ENCODE results near the gene EHBP1L1.

Gene EHBP1L1

DNA sequence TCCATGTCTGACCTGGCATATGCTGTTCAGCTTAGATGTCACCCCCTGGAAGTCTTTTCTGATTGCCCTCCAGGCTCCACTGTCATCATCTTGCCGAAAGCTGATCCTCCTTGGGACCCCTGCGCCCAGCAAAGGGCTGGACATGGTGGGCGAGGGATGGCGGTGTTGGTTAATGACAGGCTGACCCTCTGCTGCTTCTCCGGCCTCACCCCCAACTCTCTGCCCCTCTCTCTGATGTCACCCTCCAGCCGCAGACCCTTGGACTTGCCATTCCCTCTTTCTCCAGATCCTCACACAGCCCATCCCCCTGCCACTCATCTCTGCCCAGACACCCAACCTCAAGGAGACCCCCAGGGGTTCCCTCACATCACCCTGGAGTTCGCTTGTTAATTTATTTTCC, 2.3 kb downstream of the EHBP1L1 start:
- DNase-seq: no peak

DNA sequence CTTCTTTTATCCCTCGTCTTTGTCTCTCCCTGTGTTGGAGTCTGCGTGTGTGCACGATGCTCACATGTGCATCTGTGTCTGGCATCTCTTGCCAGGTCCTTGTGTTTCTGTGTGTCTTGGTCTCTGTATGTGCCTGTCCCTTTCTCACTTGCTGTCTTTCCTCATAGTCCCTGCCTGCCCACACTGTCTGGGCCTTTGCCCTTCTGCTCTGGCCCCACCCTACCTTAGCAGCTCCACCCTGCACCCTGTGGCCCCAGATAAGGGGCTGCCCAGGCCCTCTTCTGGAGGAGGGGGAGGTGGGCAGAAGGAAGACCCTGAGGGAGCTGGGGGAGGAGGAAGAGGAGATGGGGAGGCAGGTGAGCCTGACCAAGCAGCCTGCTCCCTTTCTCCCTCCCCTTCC, 2.8 kb downstream of the EHBP1L1 start:
- DNase-seq: no peak

DNA sequence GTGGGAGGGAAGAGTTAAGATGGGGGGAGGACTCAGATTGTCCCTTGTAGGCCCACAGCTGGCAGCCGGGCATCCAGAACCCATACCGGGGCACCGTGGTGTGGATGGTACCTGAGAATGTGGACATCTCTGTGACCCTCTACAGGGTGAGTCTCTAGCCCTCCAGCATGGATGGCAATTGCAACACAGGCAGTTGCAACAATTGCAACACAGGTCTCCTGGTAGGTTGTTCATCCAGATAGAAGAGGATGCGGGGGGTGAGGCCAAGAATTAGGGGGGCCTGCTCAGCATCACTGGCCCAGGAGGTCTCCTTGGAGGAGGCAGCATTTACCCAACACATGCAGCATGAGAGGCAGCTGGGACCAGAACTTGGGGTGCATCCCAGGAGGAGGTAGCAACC, 3.4 kb downstream of the EHBP1L1 start:
- no peak for DNase-seq

DNA sequence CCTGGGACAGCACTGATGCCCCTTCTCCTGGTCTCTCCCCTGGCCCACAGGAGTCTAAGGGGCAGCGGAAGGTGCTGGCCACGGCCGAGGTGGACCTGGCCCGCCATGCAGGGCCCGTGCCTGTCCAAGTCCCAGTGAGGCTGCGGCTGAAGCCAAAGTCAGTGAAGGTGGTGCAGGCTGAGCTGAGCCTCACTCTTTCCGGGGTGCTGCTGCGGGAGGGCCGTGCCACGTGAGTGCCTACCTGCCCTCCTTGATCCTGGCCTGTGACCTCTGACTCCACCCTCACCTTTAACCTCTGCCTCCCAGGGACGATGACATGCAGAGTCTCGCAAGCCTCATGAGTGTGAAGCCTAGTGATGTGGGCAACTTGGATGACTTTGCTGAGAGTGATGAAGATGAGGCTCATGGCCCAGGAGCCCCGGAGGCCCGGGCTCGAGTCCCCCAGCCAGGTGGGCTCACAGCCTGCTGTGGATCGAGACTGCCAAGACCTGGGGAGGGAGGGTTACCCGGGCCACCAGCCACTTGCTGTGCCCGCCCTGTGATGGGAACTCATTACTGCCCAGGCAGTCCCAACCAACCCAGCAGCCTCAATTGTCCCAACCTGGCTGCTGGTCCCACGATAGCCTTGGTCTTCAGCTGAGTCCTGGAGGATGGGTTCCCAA, 4.3 kb downstream of the EHBP1L1 start:
- no peak for DNase-seq

DNA sequence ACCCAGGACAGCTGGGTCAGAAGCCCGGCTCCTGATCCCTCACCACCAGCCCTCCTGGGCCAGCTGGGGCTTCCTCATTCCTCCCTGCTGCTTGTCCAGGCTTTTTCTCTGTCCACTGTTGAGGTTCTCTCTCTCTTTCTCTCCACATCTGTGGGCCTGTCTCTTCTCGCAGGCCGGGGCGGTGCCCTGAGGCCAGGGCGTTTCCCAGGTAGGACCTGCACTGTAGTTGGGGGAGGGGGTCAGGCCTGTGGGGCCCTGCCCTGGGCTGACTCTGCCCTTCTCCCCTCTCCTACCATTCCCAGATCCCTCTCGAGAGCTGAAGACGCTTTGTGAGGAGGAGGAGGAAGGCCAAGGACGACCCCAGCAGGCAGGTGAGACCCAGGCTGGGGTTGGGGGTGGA, 4.9 kb downstream of the EHBP1L1 start:
- no peak for DNase-seq

DNA sequence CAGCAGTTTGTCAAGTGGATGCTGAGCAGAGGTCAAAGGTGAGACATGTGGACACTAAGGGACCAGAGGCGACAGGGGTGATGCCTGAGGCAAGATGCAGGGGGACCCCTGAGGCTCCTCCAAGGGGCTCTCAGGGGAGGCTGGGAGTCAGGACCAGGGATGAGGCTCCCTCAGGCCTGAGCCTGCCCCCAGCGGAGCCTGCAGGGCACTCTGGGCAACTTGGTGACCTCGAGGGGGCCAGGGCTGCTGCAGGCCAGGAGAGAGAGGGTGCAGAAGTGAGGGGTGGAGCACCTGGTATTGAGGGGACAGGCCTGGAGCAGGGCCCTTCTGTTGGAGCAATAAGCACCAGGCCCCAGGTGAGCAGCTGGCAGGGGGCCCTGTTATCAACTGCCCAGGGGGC, 6.1 kb downstream of the EHBP1L1 start:
- DNase-seq: no peak

DNA sequence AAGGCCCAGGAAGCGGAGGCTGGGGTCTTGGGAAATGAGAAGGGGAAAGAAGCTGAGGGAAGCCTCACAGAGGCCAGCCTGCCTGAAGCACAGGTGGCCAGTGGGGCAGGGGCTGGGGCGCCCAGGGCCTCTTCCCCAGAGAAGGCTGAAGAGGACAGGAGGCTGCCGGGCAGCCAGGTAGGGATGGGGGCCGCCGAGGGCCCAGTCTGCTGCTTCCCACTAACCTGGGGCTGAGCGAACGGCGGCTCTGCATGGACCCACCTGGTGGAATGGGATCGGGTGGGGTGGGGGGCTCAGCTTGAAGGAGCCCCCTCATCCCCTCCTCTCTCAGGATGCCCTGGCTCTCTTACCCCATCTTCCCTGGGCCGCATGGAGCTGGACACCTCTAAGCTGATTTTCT, 7.7 kb downstream of the EHBP1L1 start:
- DNase-seq: no peak

DNA sequence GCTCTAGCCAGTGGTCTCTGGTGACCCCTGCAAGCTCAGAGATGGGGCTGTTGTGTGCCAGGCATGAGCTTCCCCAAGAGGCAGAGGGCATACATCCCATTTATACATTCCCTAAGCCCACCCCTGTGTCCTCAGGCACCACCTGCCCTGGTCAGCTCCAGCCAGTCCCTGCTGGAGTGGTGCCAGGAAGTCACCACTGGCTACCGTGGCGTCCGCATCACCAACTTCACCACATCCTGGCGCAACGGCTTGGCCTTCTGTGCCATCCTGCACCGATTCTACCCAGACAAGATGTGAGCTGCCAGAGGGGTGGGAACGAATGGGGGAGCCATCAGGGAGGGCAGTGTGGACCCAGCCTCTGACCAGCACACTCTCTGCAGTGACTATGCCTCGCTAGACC, 8.3 kb downstream of the EHBP1L1 start:
- DNase-seq: no peak

DNA sequence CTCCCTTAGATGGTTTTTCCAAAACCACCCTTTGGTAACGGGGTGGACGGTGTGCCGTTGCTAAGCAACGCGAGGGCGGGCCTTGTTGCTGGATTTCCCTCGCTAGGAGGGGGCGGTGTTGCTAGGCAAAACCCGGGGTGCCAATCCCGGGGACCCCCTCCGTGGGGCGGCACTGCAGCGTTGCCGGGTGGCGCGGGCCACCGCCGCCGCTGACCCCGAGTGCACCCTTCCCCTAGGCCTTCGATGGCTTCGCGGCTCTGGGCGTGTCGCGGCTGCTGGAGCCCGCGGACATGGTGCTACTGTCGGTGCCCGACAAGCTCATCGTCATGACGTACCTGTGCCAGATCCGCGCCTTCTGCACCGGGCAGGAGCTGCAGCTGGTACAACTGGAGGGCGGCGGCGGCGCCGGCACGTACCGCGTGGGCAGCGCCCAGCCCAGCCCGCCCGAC, 8.9 kb downstream of the EHBP1L1 start:
- DNase-seq: no peak

DNA sequence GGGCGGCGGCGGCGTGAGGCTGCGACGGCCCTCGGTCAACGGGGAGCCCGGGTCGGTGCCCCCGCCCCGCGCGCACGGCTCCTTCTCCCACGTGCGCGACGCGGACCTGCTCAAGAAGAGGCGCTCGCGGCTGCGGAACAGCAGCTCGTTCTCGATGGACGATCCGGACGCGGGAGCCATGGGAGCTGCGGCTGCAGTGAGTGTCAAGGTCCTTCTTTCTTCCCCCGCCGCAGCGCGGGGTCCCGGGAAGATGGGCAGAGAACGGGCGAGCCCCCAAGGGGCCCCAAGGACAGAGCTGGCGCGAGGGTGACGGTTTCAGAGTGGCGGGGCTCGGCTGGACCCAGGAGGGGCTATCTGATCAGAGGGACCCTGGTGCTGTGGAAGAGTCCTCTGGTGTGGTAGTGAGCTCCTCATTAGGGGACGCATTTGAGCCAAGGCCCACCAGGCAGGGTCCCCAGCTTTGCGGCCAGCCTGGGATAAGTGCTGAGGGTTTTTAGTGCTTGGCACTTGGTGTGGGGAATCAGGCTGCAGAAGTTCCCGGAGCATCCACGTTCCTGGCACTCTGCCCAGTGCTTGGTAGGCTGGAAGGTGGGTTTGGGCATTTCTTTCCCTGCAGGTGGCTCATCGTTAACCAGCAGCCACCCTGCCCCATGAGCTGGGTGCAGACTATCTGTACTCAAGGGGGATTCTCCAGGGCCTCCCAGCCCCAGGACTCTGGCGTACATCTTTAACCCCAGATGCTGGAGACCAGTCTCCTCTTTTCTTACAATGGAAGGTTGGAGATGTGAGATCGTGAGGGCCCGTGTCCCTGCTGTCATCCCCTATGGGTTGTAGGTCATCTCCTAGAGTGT, 9.8 kb downstream of the EHBP1L1 start:
- DNase-seq: no peak

DNA sequence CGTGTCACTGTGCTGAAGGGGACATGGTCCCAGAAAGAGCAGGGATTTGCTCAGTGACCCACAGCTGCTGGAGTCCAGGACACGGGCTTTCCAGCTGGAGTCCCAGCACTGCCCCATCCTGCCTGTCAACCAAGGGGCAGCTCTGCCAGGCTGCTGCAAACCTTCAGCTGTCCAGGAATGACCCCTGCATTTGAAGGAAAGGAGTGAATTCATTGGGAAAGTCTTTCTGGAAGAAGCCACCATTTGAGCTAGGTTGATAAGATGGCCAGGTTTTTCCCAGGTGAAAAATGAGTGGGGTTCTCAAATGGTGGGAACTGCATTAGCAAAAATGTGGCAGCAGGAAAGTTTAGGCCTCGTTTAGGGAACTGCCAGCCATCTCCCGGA, 10.4 kb downstream of the EHBP1L1 start:
- DNase-seq: no peak

DNA sequence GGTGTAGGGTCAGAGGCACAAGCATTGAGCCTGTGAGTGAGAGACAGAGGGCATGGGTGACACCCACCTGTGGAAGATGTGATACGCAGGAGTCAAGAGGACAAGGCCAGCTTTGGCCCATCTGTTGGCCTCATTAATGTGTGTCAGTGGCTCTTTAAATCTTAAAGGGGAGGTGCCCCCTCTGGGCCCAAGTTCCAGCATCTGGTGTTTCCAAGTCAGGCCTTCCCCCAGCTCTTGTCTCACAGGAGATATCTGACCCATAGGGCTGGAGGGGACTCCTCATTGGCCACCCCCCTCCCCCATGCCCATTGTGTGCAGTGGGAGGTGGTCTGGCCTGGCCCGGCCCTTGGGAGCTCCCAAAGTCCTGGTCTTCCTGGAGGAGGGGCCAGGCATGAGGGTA, 10.8 kb downstream of the EHBP1L1 start:
- no peak for DNase-seq

DNA sequence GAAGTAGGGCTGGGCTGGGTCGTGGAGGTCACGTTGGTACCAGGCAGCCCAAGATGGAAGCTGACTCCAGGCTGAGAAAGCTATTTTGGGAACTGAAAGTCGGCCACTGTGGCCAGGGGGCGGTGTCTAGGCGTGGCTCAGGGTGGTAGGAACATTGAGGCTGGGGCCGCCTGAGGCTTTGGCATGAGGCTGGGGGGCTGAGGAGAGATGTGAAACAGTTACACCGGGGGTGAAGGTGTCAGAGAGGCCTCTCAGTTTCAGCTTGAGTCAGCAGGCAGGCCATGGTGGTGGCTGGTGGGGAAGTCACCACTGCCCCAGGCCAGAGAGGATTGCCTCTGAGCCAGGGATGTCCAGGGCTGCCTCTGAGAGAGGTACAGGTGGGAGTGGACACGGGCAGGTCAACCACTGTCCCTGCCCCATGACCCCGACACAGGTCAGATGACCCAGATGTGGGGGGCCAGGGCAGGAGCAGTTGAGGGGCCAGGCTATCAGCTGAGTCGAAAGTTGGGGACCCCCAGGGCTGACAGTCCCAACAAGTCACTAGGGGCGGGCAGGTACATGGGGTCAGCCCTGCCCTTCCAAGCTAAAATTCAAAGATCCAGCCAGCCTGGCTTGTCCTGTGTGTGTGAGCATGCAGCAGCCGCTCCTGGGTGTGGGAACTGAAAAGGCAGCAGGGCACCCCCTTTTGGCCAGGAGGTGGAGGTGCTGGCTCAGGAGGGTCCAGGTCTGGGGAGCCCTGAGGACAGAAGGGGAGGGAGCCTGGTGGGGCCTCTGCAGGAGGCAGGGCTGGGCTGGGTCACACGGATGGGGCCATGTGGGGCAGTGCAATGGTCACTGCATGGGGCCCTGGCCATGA, 12.6 kb downstream of the EHBP1L1 start:
- peak; percentile 67 to 71 for DNase-seq

DNA sequence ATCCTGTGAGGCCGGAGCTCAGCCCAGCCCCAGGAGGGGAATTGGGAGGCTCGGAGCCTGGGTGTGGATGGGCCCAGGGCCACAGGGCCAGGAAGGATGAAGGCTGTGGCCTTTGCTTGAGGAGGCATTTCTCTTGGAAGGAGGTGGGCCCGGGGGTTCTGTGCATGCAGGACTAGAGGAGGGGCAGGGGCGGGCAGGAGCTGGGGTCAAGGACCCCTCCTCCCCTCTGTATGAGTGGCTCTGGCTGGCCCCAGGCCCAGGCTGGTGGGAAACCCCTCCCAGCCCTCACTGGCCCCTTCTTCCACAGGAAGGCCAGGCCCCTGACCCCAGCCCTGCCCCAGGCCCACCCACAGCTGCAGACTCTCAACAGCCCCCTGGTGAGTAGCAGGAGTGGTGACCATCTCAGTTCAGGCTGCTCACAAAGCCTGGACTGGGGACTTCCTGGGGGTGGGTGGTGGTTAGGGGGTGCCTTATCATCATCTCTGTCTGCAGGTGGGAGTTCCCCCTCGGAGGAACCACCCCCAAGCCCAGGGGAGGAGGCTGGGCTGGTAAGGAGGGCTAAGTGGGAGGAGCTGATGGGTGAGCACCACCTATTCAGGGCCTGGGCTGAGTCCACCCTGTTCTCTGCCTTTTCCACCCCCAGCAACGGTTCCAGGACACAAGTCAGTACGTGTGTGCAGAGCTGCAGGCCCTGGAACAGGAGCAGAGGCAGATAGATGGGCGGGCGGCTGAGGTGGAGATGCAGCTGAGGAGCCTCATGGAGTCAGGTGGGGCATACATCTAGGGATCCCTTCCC, 13.8 kb downstream of the EHBP1L1 start:
- no peak for DNase-seq

DNA sequence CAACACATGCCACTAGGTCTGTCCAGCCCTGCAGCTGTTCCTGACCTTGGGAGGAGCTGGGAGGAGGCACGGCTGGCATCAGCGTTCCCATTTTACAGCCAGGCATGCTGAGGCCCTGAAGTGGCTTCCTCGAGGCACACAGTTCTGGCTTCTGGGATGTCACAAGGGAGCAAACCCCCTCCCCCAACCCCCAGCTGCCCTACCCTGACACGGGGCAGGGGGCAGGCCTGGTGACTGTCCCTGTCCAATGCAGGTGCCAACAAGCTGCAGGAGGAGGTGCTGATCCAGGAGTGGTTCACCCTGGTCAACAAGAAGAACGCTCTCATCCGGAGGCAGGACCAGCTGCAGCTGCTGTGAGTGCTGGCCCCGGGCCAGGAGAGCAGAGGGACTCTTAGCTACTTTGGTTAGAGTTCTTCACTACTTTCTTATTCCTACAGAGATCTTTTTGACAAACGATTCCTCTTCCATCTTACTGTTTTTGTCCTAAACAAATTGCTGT, 14.4 kb downstream of the EHBP1L1 start:
- DNase-seq: no peak

DNA sequence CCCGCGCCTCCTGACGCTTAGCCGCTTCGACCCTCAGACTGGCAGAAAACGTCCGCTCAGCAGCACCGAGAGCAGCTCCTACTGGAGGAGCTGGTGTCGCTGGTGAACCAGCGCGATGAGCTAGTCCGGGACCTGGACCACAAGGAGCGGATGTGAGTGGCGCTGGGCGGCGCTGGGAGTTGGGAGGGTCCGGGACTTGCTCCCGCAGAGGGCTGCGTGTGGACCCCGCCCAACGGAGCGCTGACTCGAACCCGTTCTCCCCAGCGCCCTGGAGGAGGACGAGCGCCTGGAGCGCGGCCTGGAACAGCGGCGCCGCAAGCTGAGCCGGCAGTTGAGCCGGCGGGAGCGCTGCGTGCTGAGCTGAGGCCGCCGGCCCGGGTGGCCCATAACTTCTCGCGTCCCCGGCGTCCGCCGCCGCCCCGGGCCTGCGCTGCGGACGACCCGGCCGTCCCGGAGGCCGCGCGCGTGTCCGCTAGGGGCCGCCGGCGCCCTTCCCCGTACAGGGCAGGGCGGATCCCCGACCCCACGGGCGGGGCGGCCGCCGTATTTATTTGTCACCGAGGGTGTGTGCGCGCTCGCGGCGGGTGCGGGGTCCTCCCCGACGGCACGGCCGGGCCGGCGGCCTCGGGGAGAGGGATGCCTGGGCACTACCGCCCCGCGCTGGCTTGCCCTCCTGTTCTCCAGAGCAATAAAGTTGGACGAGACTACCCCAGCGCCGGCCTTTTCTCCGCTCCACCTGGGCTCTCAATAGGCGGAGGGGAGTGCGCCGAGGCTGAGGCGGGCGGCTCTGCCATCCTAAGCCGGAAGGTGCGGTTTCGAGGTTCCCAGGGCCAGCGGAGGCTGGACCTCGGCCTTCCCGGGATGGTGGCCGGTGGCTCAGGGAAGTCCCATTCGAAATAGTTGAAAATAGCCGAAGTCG, 16.3 kb downstream of the EHBP1L1 start:
- DNase-seq: no peak

DNA sequence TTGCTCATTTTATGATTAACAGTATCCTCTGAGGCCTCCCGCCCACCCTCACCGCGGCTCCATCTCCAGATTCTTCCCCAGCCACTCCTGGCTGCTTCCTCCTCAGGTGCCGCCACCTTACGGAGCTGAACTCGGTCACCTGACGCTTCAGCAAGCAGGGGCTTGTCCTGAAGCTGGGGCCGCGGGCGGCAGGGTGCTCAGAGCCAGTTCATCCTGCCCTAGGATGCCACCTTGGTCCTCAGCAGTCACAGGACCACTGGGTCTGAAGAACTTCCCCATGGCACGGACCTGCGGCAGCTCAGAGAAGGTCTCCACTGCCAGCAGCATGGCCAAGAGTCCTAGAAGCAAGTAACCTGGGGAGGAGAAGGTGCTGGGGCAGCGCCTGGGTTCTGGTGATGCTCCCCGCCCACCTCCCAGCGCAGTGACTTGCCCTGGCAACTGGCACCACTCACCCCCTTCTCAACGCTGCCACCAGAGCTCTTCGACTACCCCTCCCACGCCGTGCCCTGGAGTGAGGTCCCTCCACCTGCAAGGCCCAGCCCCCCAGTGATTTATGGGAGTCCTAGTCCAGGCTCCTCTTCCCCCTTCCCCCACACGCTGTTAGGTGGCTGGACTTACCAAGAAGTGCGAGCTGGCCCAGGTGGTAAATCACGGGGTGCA, 17.1 kb downstream of the EHBP1L1 start:
- DNase-seq: no peak

DNA sequence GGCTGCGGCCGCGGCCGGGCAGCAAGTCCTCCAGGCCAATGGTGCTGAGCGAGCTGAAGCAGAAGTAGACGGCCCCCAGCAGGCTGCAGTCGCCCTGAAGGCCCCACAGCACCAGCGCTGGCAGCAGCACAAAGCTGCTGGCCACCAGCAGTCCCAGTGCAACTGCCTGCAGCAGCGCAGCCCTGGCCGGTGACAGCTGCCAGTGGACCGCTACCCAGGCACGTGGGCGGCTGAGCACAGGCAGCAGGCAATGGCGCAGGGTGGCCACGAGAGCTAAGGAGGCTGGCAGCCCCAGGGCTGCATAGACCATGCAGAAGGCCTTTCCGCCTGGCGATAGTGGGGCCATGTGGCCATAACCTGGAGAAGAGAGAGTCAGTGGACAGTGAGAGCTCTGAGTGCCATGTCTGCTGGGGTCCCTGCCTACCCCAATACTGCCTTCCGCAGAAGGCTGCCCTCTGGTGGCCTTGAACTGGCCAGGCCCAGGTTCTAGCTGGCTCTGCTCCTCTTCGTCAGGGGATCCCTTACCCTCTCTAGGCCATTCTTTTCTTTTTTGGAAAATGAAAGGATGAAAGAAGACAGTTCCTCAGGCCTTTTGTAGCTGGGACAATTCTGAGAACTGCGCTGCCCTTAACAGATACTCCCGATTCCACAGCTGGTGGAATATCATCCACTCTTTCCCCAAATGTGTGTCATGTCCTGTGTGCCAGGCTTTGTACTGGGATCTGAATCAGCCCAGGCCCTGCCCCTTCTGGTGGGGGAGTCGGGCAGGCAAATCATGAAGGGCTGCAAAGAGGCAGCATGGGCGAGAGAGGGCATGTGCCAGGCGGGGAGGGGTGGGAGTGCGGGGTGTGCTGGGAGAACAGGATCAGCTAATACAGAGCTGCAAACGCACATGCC, 17.9 kb downstream of the EHBP1L1 start:
- peak in 1 of 2 experiments; percentile 34 for DNase-seq

DNA sequence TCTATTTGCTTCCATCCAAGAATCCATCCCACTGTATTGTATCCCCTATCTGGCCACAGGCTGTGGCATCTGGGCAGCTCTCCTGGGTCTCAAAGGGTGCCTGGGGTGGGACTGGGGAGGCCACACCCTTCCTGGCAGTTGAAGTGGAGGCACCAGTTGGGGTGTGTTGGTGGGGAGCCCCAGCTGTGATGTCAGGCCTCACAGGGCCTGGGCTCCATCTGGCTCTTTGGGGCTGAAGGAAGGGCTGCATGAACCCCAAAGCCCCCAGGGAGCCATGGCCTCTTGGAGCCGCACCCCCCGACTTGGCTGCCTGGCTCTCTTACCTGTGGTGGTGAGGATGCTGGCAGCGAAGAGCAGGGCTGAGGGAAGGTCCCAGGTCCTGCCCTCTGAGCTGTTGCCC, 19.3 kb downstream of the EHBP1L1 start:
- DNase-seq: no peak
